C4-2B (cell line): ENCODE data around the gene ETFRF1.

ENCODE experiments used
- H3K27ac ChIP-seq: fragments of 450-650 bp; 2 replicates; pipeline ENCODE4 v1.5.1; 2017
- CTCF ChIP-seq: fragments of 450-650 bp; conservative IDR thresholded peaks from 2 replicates; pipeline ENCODE4 v1.5.1; 2017; ENCODE audit warnings: mild to moderate bottlenecking
- ZFX ChIP-seq: fragments of 450-650 bp; IDR thresholded peaks from 2 replicates; pipeline ENCODE4 v1.6.1; 2017

ETFRF1 gene, protein sequence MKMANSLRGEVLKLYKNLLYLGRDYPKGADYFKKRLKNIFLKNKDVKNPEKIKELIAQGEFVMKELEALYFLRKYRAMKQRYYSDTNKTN

GRCh38 chr12:25195056-25195971, at the start of gene ETFRF1, which contains the start of gene DNAI7:
Gene ETFRF1, plus strand, starts transcription at chr12:25195237. Its CDS starts 8,720 bp downstream, at chr12:25203957.
Gene DNAI7, minus strand, starts transcription at chr12:25195160. Its CDS starts 82 bp downstream, at chr12:25195078.
- peak within 1 kb of the TSS; percentile 75 for H3K27ac ChIP-seq
- TF ChIP-seq ZFX (peak; percentile 80), CTCF (no peak; the same call in 1 of the 2 replicates)

- H3K27ac ChIP-seq: no peak overlapping the region
- TF ChIP-seq ZFX (no peak), CTCF (no peak)
Observed at GRCh38 chr12:25146686-25147085, 48.4 kb upstream of the ETFRF1 start.

GRCh38 chr12:25151476-25151875, 43.6 kb upstream of the ETFRF1 start:
- H3K27ac ChIP-seq: no peak overlapping the region
- TF ChIP-seq CTCF: no peak
- no peak for TF ChIP-seq ZFX

- TF ChIP-seq ZFX (no peak), CTCF (no peak)
- H3K27ac ChIP-seq: no peak overlapping the region
Observed at GRCh38 chr12:25152055-25152454, 43.0 kb upstream of the ETFRF1 start.

GRCh38 chr12:25155022-25155576, 39.9 kb upstream of the ETFRF1 start:
- TF ChIP-seq ZFX (no peak), CTCF (peak; percentile 89)
- no peak overlapping the region for H3K27ac ChIP-seq

GRCh38 chr12:25156061-25156460, 39.0 kb upstream of the ETFRF1 start:
- H3K27ac ChIP-seq: no peak overlapping the region

More at GRCh38 chr12:25156061-25156460, 39.0 kb upstream of the ETFRF1 start:
- TF ChIP-seq ZFX (no peak), CTCF (no peak)
